GM23248 (cell line): ENCODE measurements around the gene TSPAN14. TPM values are rescaled to one million over a fixed set of nuclear protein-coding genes. Genes with fewer than 3 reads are reported as not detected.

Experiments
- DNase-seq: peaks from one replicate; pipeline ENCODE4 v3.0.0-alpha.2; 2015
- H2AFZ ChIP-seq: fragments of 200-600 bp; sonication (generic); 2 replicates; pipeline ENCODE4 v1.6.1; 2016; ENCODE audit warnings: antibody characterized with exemption
- H3F3A ChIP-seq: fragments of 200-600 bp; sonication (generic); 2 replicates; pipeline ENCODE4 v1.6.1; 2016; ENCODE audit warnings: mild to moderate bottlenecking, antibody characterized with exemption, mixed run types; ENCODE audit not compliant: insufficient read depth
- H3K27ac ChIP-seq: fragments of 200-600 bp; sonication (generic); 2 replicates; pipeline ENCODE4 v1.5.1; 2016; ENCODE audit warnings: mild to moderate bottlenecking
- H3K27me3 ChIP-seq: fragments of 200-600 bp; sonication (generic); replicated peaks from 2 replicates; pipeline ENCODE4 v1.6.1; 2016; ENCODE audit warnings: mild to moderate bottlenecking; ENCODE audit not compliant: insufficient read depth
- H3K36me3 ChIP-seq: fragments of 200-600 bp; sonication (generic); 2 replicates; pipeline ENCODE4 v1.6.1; 2016; ENCODE audit warnings: low read depth, mild to moderate bottlenecking
- H3K4me1 ChIP-seq: fragments of 200-600 bp; sonication (generic); 2 replicates; pipeline ENCODE4 v1.6.1; 2016; ENCODE audit warnings: mild to moderate bottlenecking; ENCODE audit not compliant: insufficient read depth
- H3K4me2 ChIP-seq: fragments of 200-600 bp; sonication (generic); one replicate; pipeline ENCODE4 v1.6.1; 2016; ENCODE audit warnings: mild to moderate bottlenecking; ENCODE audit not compliant: unreplicated experiment
- H3K4me3 ChIP-seq: fragments of 200-600 bp; sonication (generic); 2 replicates; pipeline ENCODE4 v1.5.1; 2016; ENCODE audit warnings: mild to moderate bottlenecking
- H3K79me2 ChIP-seq: fragments of 200-600 bp; sonication (generic); 2 replicates; pipeline ENCODE4 v1.6.1; 2016; ENCODE audit warnings: mild to moderate bottlenecking; ENCODE audit not compliant: insufficient read depth
- H3K9ac ChIP-seq: fragments of 200-600 bp; sonication (generic); 2 replicates; pipeline ENCODE4 v1.6.1; 2016; ENCODE audit warnings: mild to moderate bottlenecking
- H3K9me2 ChIP-seq: fragments of 200-600 bp; sonication (generic); 2 replicates; pipeline ENCODE4 v1.6.1; 2016; ENCODE audit warnings: mixed run types, mild to moderate bottlenecking, moderate library complexity; ENCODE audit not compliant: insufficient read depth
- H3K9me3 ChIP-seq: fragments of 200-600 bp; sonication (generic); one replicate; pipeline ENCODE4 v1.6.1; 2017; ENCODE audit warnings: low read depth
- H4K20me1 ChIP-seq: fragments of 200-600 bp; sonication (generic); 2 replicates; pipeline ENCODE4 v1.6.0; 2016; ENCODE audit not compliant: insufficient read depth
- EZH2 ChIP-seq: fragments of 200-600 bp; sonication (generic); IDR thresholded peaks from 2 replicates; pipeline ENCODE4 v1.6.1; 2018; ENCODE audit warnings: antibody characterized with exemption, mild to moderate bottlenecking; ENCODE audit not compliant: insufficient read depth, poor library complexity, severe bottlenecking
- EZH2phosphoT487 ChIP-seq: fragments of 200-600 bp; sonication (generic); IDR thresholded peaks from 2 replicates; pipeline ENCODE4 v1.6.1; 2018; ENCODE audit warnings: antibody characterized with exemption, moderate library complexity, mild to moderate bottlenecking, low read depth; ENCODE audit not compliant: insufficient read depth
- WGBS, 2 experiments: methylation state at CpG; one replicate each; pipeline ENCODE4 v1.1.6; 2015 to 2017; ENCODE audit warnings: low lambda C conversion rate in 2 of 2, low coverage in 1 of 2; ENCODE audit errors: missing lambda C conversion rate in 2 of 2; 5-methylcytosine and 5-hydroxymethylcytosine counted together
- in situ Hi-C: fragments of 300-500 bp; cut with MboI; formaldehyde crosslinking; loops from 2 replicates; pipeline ENCODE4 v1.15.0; 2020
- polyA plus RNA-seq: library from polyadenylated mRNA; unstranded; fragments of >200 nt; fragmentation: Nextera tagmentation; extraction: Ambion mirVana; gene quantifications from 2 replicates; pipeline ENCODE4 v1.2.1, GENCODE V29; 2016
- total RNA-seq: library from RNA; depleted of rRNA; stranded (reverse); fragments of >200 nt; shearing (Covaris generic); gene quantifications from 2 replicates; pipeline ENCODE4 v1.2.3, GENCODE V29; 2014

The TSPAN14 gene
- total and polyA plus RNA-seq, 2 experiments from 2014 or later, result 14.1 to 23.7 TPM

- peak overlapping the region; percentile 51 for H3K27ac ChIP-seq
- 0 out of 2 replicates have a peak overlapping the region, but pooled peaks have one; percentile 9 for H3K4me3 ChIP-seq
- in situ Hi-C loops, result no loop called here
- peaks cover 95% of the 10 kb centered on the region for H3K79me2 ChIP-seq
- peaks cover 36% of the 10 kb centered on the region for H3F3A ChIP-seq
- H4K20me1 ChIP-seq, result no peaks in the 10 kb centered on the region
- no peak for TF ChIP-seq EZH2
- TF ChIP-seq EZH2phosphoT487, result no peak
- H3K4me1 ChIP-seq, result peaks cover 66% of the 10 kb centered on the region
- H3K9me3 ChIP-seq, result no peaks in the 10 kb centered on the region
- no peaks in the 10 kb centered on the region for H3K27me3 ChIP-seq
- H2AFZ ChIP-seq, result no peak overlapping the region
- peak overlapping the region; percentile 35 for H3K4me2 ChIP-seq
- 37 to 42% methylated on average over 7 of the region's 7 CpGs for WGBS, 2 experiments
- H3K36me3 ChIP-seq, result no peaks in the 10 kb centered on the region
- peak overlapping the region; percentile 15 for H3K9ac ChIP-seq
- DNase-seq, result peak; percentile 56
- no peaks in the 10 kb centered on the region for H3K9me2 ChIP-seq
These were observed 8.3 kb downstream of the TSPAN14 start for GRCh38 chr10:80462299-80462980.

- in situ Hi-C loops, result no loop called here
- H3K9me2 ChIP-seq, result no peaks in the 10 kb centered on the region
- H3K9me3 ChIP-seq, result no peaks in the 10 kb centered on the region
- H3K9ac ChIP-seq, result peak overlapping the region; percentile 15
- H3K27me3 ChIP-seq, result no peaks in the 10 kb centered on the region
- peaks cover 95% of the 10 kb centered on the region for H3K79me2 ChIP-seq
- DNase-seq, result peak; percentile 73
- peaks cover 66% of the 10 kb centered on the region for H3K4me1 ChIP-seq
- 6 to 10% methylated on average over 5 of the region's 5 CpGs for WGBS, 2 experiments
- peak overlapping the region; percentile 9; the same call in 1 of the 2 replicates for H3K4me3 ChIP-seq
- H4K20me1 ChIP-seq, result no peaks in the 10 kb centered on the region
- TF ChIP-seq EZH2 (no peak), EZH2phosphoT487 (no peak)
- no peak overlapping the region for H2AFZ ChIP-seq
- H3K36me3 ChIP-seq, result no peaks in the 10 kb centered on the region
- H3F3A ChIP-seq, result peaks cover 36% of the 10 kb centered on the region
- peak overlapping the region; percentile 51 for H3K27ac ChIP-seq
- H3K4me2 ChIP-seq, result peak overlapping the region; percentile 35
These were observed 9.1 kb downstream of the TSPAN14 start for GRCh38 chr10:80462981-80463741.

- Histone ChIP-seq H3K27ac (0 out of 2 replicates have a peak overlapping the region, but pooled peaks have one; percentile 51), H3K36me3 (no peaks in the 10 kb centered on the region), H3K4me1 (peaks cover 60% of the 10 kb centered on the region), H3K79me2 (peaks cover 95% of the 10 kb centered on the region), H3K4me2 (no peak overlapping the region), H3K9me2 (no peaks in the 10 kb centered on the region), H4K20me1 (no peaks in the 10 kb centered on the region), H3K9me3 (no peaks in the 10 kb centered on the region), H3K9ac (no peak overlapping the region), H3F3A (peaks cover 29% of the 10 kb centered on the region), H3K4me3 (no peak overlapping the region), H2AFZ (no peak overlapping the region), H3K27me3 (no peaks in the 10 kb centered on the region)
- in situ Hi-C loops, result no loop called here
- WGBS, 2 experiments, result 75 to 81% methylated on average over 10 of the region's 10 CpGs
- TF ChIP-seq EZH2, result no peak
- TF ChIP-seq EZH2phosphoT487, result no peak
- DNase-seq, result no peak
These were observed 9.8 kb downstream of the TSPAN14 start for GRCh38 chr10:80463868-80464267.

- WGBS, 2 experiments, result 40 to 47% methylated on average over 14 of the region's 14 CpGs
- Histone ChIP-seq H2AFZ (peak overlapping the region; percentile 74), H3K4me1 (peaks cover 51% of the 10 kb centered on the region), H3F3A (peaks cover 23% of the 10 kb centered on the region), H3K27ac (no peak overlapping the region), H3K9me2 (no peaks in the 10 kb centered on the region), H3K9me3 (no peaks in the 10 kb centered on the region), H3K36me3 (no peaks in the 10 kb centered on the region), H3K4me3 (no peak overlapping the region), H3K79me2 (peaks cover 100% of the 10 kb centered on the region), H3K27me3 (no peaks in the 10 kb centered on the region), H3K9ac (peak overlapping the region; percentile 62), H3K4me2 (peak overlapping the region; percentile 47), H4K20me1 (no peaks in the 10 kb centered on the region)
- in situ Hi-C loops, result no loop called here
- peak; percentile 63 for DNase-seq
- TF ChIP-seq EZH2 (no peak), EZH2phosphoT487 (no peak)
These were observed 10.7 kb downstream of the TSPAN14 start for GRCh38 chr10:80464557-80465450.
